ENCODE results near the gene ZNF438. TPM values are rescaled to one million over a fixed set of nuclear protein-coding genes. Genes with fewer than 3 reads are reported as not detected.

Gene ZNF438
- total RNA-seq, 2 donors from 2014 or later, result 2.6 to 2.9 TPM

DNA sequence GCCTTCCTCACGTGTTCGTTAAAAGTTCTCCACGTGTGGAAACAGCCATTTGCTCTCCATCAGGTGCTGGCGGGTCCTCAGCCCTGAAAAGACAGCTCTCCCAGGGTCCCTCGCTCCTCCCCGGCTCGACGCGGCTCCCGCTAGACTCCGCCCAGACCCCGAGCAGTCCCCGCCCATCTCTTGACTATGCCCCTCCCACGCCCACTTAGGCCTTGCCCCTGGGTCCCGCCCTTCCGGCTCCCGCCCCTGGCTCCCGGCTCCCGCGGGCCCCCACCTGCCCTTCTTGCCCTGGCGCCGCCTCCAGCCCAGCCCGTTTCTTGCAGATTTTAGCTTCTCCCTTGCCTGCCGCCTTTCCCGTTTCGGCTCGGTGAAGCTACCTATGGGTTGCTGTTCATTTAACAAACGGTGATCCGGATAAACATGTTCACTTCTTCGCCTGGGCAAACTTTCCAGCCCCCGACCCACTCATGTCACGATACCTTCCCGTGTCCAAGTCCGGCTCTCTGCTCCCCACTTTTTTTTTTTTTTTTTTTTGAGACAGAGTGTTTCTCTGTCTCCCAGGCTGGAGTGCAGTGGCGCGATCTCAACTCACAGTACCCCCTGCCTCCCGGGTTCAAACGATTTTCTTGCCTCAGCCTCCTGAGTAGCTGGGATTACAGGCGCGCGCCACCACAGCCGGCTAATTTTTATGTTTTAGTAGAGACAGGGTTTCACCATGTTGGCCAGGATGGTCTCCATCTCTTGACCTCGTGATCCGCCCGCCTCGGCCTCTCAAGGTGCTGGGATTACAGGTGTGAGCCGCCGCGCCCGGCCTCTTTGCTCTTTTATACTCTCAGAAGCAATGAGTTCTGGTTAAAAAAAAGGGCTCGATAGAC lies 830 bp upstream of the ZNF438 start:
- ATAC-seq (peak; percentile 91), DNase-seq (peak; percentile 95 to 97 (median 96))
- 24 to 30% methylated on average over 46 to 50 of the region's 51 CpGs for WGBS, 2 donors
- Histone ChIP-seq H3K27me3 (no peaks in the 10 kb centered on the region), H3K4me3 (peak overlapping the region; percentile 7 to 37), H3K36me3 (replicated peaks in 1 of 2; ENCODE audit: insufficient read depth in 1 of 2, low read depth in 2 of 2) (no peaks in the 10 kb centered on the region), H3K27ac (peak overlapping the region; percentile 98 to 99 (median 99)), H3K9me3 (no peaks in the 10 kb centered on the region), H3K4me1 (peaks cover 11% of the 10 kb centered on the region)
- intact Hi-C loops (cut with DNase I), result no loop called here
- peak; percentile 19 to 62 (median 48) for TF ChIP-seq POLR2A (IDR thresholded peaks at IDR 0.05)
- TF ChIP-seq, protein P1, sequence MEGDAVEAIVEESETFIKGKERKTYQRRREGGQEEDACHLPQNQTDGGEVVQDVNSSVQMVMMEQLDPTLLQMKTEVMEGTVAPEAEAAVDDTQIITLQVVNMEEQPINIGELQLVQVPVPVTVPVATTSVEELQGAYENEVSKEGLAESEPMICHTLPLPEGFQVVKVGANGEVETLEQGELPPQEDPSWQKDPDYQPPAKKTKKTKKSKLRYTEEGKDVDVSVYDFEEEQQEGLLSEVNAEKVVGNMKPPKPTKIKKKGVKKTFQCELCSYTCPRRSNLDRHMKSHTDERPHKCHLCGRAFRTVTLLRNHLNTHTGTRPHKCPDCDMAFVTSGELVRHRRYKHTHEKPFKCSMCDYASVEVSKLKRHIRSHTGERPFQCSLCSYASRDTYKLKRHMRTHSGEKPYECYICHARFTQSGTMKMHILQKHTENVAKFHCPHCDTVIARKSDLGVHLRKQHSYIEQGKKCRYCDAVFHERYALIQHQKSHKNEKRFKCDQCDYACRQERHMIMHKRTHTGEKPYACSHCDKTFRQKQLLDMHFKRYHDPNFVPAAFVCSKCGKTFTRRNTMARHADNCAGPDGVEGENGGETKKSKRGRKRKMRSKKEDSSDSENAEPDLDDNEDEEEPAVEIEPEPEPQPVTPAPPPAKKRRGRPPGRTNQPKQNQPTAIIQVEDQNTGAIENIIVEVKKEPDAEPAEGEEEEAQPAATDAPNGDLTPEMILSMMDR (IDR thresholded peaks at IDR 0.05), result no peak

DNA sequence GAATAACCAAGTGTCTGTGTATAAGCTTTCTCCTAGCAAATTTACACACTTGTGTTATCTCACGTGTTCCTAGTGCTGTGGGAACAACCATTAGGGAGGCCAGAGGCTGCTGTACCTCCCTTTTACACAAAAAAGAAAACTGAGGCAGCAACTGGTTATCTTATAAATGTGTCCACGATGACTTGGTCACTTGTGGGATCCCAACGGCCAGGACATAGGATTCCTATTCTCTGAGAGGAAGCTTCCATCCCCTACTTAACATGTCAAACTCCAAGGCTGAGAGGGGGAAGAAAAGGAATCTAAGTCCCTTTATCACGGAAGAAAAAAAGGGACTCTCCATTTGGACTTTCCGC lies 484 bp downstream of the ZNF438 start:
- TF ChIP-seq, protein P1 (IDR thresholded peaks at IDR 0.05), result no peak
- no peak for TF ChIP-seq POLR2A (IDR thresholded peaks at IDR 0.05)
- intact Hi-C loops (cut with DNase I), result no loop called here
- ATAC-seq (no peak), DNase-seq (peak in 1 of 4 donors; percentile 10)
- H3K4me1 ChIP-seq, result peaks cover 11% of the 10 kb centered on the region
- no peaks in the 10 kb centered on the region for H3K9me3 ChIP-seq
- 3 to 4% methylated on average over 5 of the region's 5 CpGs for WGBS, 2 donors
- H3K4me3 ChIP-seq, result peak overlapping the region; percentile 23 to 37
- H3K27me3 ChIP-seq, result no peaks in the 10 kb centered on the region
- peak overlapping the region; percentile 98 to 99 (median 99) for H3K27ac ChIP-seq
- no peaks in the 10 kb centered on the region for H3K36me3 ChIP-seq (replicated peaks in 1 of 2; ENCODE audit: insufficient read depth in 1 of 2, low read depth in 2 of 2)

DNA sequence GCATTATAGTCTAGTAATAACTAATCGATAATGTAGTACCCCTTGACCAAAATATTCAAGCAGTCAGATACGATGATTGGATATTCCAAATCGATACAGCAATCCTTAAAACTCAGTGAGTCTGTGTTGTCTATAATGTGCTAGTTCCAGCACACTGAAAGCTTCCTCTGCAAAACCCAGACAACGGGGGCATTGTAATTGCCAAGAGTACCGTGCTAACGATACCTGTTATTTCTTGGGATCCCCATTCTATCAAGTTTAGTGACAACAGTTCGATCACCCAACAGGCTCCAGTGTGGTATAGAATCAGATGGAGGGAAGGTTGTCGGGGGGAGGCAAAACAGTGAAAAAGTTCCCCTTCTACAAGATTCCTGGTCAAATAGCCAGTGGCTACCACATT lies 865 bp downstream of the ZNF438 start:
- ATAC-seq, result no peak
- intact Hi-C loops (cut with DNase I), result no loop called here
- H3K4me1 ChIP-seq, result peaks cover 11% of the 10 kb centered on the region
- DNase-seq, result no peak
- no peaks in the 10 kb centered on the region for H3K36me3 ChIP-seq (replicated peaks in 1 of 2; ENCODE audit: insufficient read depth in 1 of 2, low read depth in 2 of 2)
- H3K9me3 ChIP-seq, result no peaks in the 10 kb centered on the region
- 26 to 31% methylated on average over 8 of the region's 8 CpGs for WGBS, 2 donors
- H3K27me3 ChIP-seq, result no peaks in the 10 kb centered on the region
- H3K4me3 ChIP-seq, result peak overlapping the region; percentile 23 to 37
- H3K27ac ChIP-seq, result peak overlapping the region; percentile 98 to 99 (median 99)
- TF ChIP-seq POLR2A (IDR thresholded peaks at IDR 0.05), result no peak
- TF ChIP-seq, protein P1 (IDR thresholded peaks at IDR 0.05), result no peak

DNA sequence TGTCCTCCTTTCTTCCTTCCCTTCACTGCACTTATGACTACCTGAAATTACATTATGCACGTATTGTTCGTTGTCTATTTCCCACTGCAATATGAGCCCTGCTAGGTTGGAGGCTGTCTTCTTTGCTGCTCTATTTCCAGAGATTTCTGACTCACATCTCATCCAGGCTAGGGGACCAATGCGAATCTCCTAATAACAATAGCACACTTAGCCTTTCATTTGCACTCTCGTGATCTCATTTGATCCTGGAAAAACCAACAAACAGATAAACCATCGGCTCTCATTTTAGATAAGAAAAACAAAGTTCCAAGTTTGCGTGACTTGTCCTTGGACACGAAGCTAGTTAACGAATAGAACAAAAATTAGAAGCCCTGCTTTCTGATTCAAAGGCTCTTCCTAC lies 1.4 kb downstream of the ZNF438 start:
- Histone ChIP-seq H3K4me3 (no peak overlapping the region), H3K27ac (no peak overlapping the region), H3K27me3 (no peaks in the 10 kb centered on the region), H3K36me3 (replicated peaks in 1 of 2; ENCODE audit: insufficient read depth in 1 of 2, low read depth in 2 of 2) (no peaks in the 10 kb centered on the region), H3K4me1 (peaks cover 11% of the 10 kb centered on the region), H3K9me3 (no peaks in the 10 kb centered on the region)
- no peak for ATAC-seq
- no peak for TF ChIP-seq POLR2A (IDR thresholded peaks at IDR 0.05)
- TF ChIP-seq, protein P1 (IDR thresholded peaks at IDR 0.05), result no peak
- WGBS, 2 donors, result 12 to 23% methylated on average over 8 of the region's 8 CpGs
- no peak for DNase-seq
- intact Hi-C loops (cut with DNase I), result no loop called here
